Brain microvascular endothelial cell (primary cell): ENCODE data around the gene MATCAP1.

Experiments
- DNase-seq: peaks from one replicate; pipeline ENCODE4 v3.0.0-alpha.2; 2020
- H3K27ac ChIP-seq: fragments of 250-450 bp; sonication (Bioruptor Pico); 2 replicates; pipeline ENCODE4 v1.5.1; 2020; ENCODE audit warnings: mild to moderate bottlenecking, moderate library complexity
- H3K27me3 ChIP-seq: fragments of 250-450 bp; sonication (Bioruptor Pico); replicated peaks from 2 replicates; pipeline ENCODE4 v1.5.1; 2020; ENCODE audit warnings: mild to moderate bottlenecking
- H3K36me3 ChIP-seq: fragments of 250-450 bp; sonication (Bioruptor Pico); replicated peaks from 2 replicates; pipeline ENCODE4 v1.5.1; 2020; ENCODE audit warnings: mild to moderate bottlenecking
- H3K4me3 ChIP-seq: 2 replicates; pipeline ENCODE4 v1.5.1; 2011; ENCODE audit warnings: low read depth, mild to moderate bottlenecking, control low read depth, low read length, moderate library complexity
- CTCF ChIP-seq: IDR thresholded peaks from 2 replicates; pipeline ENCODE4 v1.5.1; 2011; ENCODE audit warnings: low read depth, mild to moderate bottlenecking, moderate library complexity, low read length, control low read depth, inconsistent platforms; ENCODE audit errors: missing control alignments
- in situ Hi-C: cut with HindIII; loops from 2 replicates; pipeline ENCODE4 v1.10.0; 2017; ENCODE audit warnings: low sequenced_read_pairs, low pct_ligation_motif_present

The MATCAP1 gene

DNA sequence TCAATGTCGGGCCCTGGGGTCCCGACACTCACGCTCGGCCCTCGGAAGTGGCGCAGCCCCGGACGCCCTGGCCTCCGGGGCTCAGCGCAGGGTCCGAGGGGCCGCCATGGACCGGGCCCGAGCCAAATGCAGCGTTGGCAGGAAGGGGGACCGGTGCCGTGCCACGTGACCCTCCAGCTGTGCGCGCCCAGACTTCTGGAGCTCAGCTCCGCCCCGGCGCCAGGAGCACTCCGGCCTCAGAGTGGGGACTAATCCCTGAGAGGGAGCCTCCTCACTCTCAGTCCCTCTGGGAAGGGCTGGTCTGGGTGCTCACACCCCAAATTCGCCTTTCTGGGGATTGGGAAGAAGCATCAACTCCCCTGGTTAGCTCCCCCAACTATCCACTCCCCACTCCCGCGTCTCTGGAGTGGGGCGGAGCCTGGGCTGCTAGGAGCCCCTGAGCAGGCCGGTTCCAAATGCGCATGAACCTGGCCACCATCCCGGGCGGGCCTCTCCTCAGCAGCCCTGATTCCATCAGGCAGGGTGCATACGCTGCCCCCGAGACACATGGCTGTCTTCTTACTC lies 32.8 kb downstream of the MATCAP1 start, which contains the start of gene B3GNT9:
B3GNT9 (minus strand) TSS at position 166 of the 564 bp plus-strand sequence. CDS start 513 bp downstream, outside the sequence.
- peak; percentile 43 for DNase-seq
- peaks cover 5% of the 10 kb centered on the region for H3K27me3 ChIP-seq
- in situ Hi-C loops, result no loop called here
- H3K4me3 ChIP-seq, result peak within 1 kb of the TSS; percentile 58
- H3K36me3 ChIP-seq, result peaks cover 13% of the 10 kb centered on the region
- TF ChIP-seq CTCF, result no peak
- peak within 1 kb of the TSS; percentile 25 for H3K27ac ChIP-seq

DNA sequence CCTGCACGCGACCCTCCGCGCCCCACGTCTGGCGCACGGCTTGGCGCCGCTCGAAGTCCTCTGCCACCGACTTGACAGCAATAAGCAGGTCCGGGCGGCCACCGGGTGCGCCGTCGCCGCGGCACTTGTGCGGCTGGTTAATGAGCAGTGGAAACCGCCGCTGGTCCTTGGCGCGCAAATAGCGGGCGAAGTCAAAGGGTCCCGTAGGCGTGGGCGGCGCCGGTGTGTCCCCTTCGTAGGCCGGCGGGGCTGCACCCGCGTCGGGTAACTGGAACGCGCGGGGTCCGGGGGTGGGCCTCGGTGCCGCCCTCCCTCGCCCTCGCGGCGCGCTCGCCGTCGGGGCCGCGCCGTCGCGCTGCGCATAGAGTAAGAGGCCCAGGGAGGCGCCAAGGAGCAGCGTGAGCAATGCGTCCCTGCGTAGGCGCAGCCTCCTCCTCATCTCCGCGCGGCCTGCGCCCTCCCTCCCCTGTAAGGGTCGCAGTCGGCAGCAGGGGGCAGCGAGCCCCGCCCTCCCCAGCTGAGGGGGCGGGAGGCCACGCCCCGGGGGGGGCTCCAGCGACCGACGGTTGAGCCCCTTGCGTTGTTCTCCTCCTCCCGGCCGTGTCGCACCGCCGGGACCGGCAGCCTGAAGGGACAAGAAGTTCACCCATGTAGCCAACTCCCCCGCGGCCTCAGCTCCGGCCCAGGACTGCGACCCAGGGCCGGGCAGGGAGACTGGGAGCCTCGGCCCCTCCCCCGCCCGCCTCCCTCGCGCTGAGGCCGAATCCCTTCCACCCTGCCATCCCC lies 33.5 kb downstream of the MATCAP1 start:
- Histone ChIP-seq H3K36me3 (peaks cover 16% of the 10 kb centered on the region), H3K27ac (peak overlapping the region; percentile 25), H3K27me3 (no peaks in the 10 kb centered on the region), H3K4me3 (peak overlapping the region; percentile 58)
- DNase-seq, result peak; percentile 37
- in situ Hi-C loops, result no loop called here
- peak; percentile 1 for TF ChIP-seq CTCF

DNA sequence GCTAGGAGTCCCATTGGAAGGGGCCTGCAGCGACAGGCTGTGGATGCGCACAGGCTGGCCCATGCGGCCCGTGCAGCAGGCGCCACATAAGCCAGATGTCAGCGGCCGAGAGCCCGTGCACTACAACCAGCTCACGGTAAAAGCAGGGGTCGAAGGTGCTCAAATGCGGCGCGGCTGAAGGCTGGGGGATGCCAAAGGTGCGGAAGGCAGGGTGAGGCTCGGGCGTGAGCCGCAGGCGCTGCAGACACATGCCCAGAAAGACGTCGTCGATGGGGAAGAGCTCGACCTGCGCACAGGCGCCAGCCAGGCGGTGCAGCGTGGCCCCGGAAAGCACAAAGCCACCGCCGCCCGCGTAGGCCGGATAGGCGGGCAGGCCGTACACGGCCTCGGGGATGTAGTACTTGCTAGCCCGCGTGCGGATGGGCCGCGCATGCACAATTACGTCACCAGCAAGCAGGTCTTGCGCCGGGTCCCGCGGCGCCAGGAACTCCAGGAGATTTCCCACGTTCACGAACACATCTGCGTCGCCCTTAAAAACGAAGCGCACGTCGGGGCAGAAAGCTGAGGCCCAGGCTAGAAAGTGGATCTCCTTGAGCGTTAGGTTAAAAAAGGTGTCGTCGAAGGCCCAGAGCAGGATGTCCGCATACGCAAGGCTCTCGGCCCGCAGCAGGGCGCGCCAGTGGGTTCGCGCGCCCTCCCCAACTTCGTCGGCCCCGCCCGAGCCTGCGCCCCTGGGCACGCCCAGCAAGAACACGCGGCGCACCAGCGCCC lies 34.3 kb downstream of the MATCAP1 start:
- TF ChIP-seq CTCF, result no peak
- Histone ChIP-seq H3K27me3 (no peaks in the 10 kb centered on the region), H3K4me3 (no peak overlapping the region), H3K36me3 (peaks cover 23% of the 10 kb centered on the region), H3K27ac (no peak overlapping the region)
- DNase-seq, result no peak
- in situ Hi-C loops, result no loop called here

- no peaks in the 10 kb centered on the region for H3K27me3 ChIP-seq
- in situ Hi-C loops, result no loop called here
- H3K4me3 ChIP-seq, result no peak overlapping the region
- peaks cover 30% of the 10 kb centered on the region for H3K36me3 ChIP-seq
- H3K27ac ChIP-seq, result no peak overlapping the region
- TF ChIP-seq CTCF, result no peak
- no peak for DNase-seq
Observed at GRCh38 chr16:67148656-67149275, 35.0 kb downstream of the MATCAP1 start.

DNA sequence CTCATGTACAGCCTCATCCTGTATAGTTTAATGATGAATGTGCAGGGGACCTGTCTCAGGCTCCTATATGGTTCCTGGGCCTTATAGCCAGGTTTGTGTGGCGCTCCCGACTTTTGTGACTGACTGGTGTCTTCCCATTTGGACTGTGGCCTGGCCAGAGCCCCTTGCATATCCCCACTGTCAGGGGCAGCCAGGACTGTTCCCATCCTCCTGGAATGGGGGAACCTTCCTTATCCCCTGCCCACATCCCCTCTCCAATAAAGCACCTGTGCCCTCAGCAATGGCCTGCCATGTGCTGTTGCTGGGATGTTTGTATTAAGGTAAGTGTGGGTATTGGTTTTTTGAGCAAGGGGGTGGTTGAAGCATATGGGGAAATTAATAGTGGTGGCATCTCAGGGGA lies 35.5 kb downstream of the MATCAP1 start:
- no peak for DNase-seq
- H3K27me3 ChIP-seq, result no peaks in the 10 kb centered on the region
- H3K36me3 ChIP-seq, result peaks cover 31% of the 10 kb centered on the region
- no peak overlapping the region for H3K27ac ChIP-seq
- H3K4me3 ChIP-seq, result no peak overlapping the region
- no peak for TF ChIP-seq CTCF
- in situ Hi-C loops, result no loop called here
